Keratinocyte (primary cell): ENCODE data around the gene C5orf22.

Source experiments
- CTCF ChIP-seq, 3 experiments: IDR thresholded peaks in 1 of 3; conservative IDR thresholded peaks in 1 of 3; optimal IDR thresholded peaks in 1 of 3; 2 replicates in 2 of 3; 3 replicates in 1 of 3; pipeline versions ENCODE3 to v1.5.1; 2011; ENCODE audit warnings: low read length in 3 of 3, mild to moderate bottlenecking in 3 of 3, moderate library complexity in 2 of 3, control low read depth in 1 of 3, inconsistent platforms in 1 of 3; ENCODE audit not compliant: insufficient read depth in 2 of 3; ENCODE audit errors: extremely low read depth in 1 of 3
- EZH2 ChIP-seq: IDR thresholded peaks from one replicate; pipeline ENCODE4 v1.6.1; 2012; ENCODE audit warnings: inconsistent platforms, mild to moderate bottlenecking, low read length, moderate library complexity

- TF ChIP-seq EZH2 = no peak
- no peak for TF ChIP-seq CTCF (optimal IDR thresholded peaks at IDR 0.05 in 1 of 3, IDR thresholded peaks at IDR 0.05 in 1 of 3, conservative IDR thresholded peaks at IDR 0.05 in 1 of 3; ENCODE audit: extremely low read depth in 1 of 3, insufficient read depth in 2 of 3, low read length in 3 of 3)
Observed at GRCh38 chr5:31500256-31500655, 31.8 kb upstream of the C5orf22 start.
